H9 (cell line): ENCODE measurements around the gene KANK4. TPM values are rescaled to one million over a fixed set of nuclear protein-coding genes. Genes with fewer than 3 reads are reported as not detected.

Experiments
- DNase-seq: peaks from one replicate; pipeline ENCODE4 v3.0.0-alpha.2; 2017
- H2AFZ ChIP-seq: one replicate; pipeline ENCODE4 v1.6.1; 2013; ENCODE audit warnings: mild to moderate bottlenecking, low read length, control low read depth, moderate library complexity
- H2AK5ac ChIP-seq: 2 replicates; pipeline ENCODE4 v1.6.1; 2013; ENCODE audit warnings: low read length, control low read depth, mixed read lengths; ENCODE audit not compliant: insufficient read length
- H2BK120ac ChIP-seq: one replicate; pipeline ENCODE4 v1.6.1; 2013; ENCODE audit warnings: low read depth, mild to moderate bottlenecking, low read length, control low read depth, inconsistent platforms; ENCODE audit not compliant: poor library complexity, severe bottlenecking
- H2BK12ac ChIP-seq: 2 replicates; pipeline ENCODE4 v1.6.1; 2013; ENCODE audit warnings: low read length, control low read depth, mixed read lengths, low read depth; ENCODE audit not compliant: insufficient read length
- H2BK15ac ChIP-seq: 2 replicates; pipeline ENCODE4 v1.6.1; 2013; ENCODE audit warnings: low read depth, low read length, control low read depth
- H2BK20ac ChIP-seq: one replicate; pipeline ENCODE4 v1.6.1; 2013; ENCODE audit warnings: low read depth, mild to moderate bottlenecking, low read length, control low read depth, inconsistent platforms; ENCODE audit not compliant: poor library complexity, severe bottlenecking
- H2BK5ac ChIP-seq: 2 replicates; pipeline ENCODE4 v1.6.1; 2013; ENCODE audit warnings: low read length, control low read depth, mixed read lengths; ENCODE audit not compliant: insufficient read length
- H3K14ac ChIP-seq: 2 replicates; pipeline ENCODE4 v1.6.1; 2013; ENCODE audit warnings: low read length, control low read depth; ENCODE audit not compliant: insufficient read depth
- H3K18ac ChIP-seq: 2 replicates; pipeline ENCODE4 v1.6.1; 2013; ENCODE audit warnings: low read depth, mild to moderate bottlenecking, mixed read lengths, low read length, control low read depth; ENCODE audit not compliant: insufficient read length
- H3K23ac ChIP-seq: 2 replicates; pipeline ENCODE4 v1.6.1; 2013; ENCODE audit warnings: low read length, control low read depth, mixed read lengths, low read depth; ENCODE audit not compliant: insufficient read length
- H3K23me2 ChIP-seq: 2 replicates; pipeline ENCODE4 v1.6.1; 2013; ENCODE audit warnings: low read depth, mild to moderate bottlenecking, mixed read lengths, low read length, control low read depth; ENCODE audit not compliant: insufficient read length, poor library complexity, severe bottlenecking
- H3K27ac ChIP-seq: 2 replicates; pipeline ENCODE4 v1.5.1; 2013; ENCODE audit warnings: low read length, control low read depth, mixed read lengths, low read depth; ENCODE audit not compliant: insufficient read length
- H3K27me3 ChIP-seq: 2 replicates; pipeline ENCODE4 v1.6.1; 2013; ENCODE audit warnings: low read length, control low read depth, inconsistent platforms; ENCODE audit not compliant: insufficient read depth
- H3K4ac ChIP-seq: 2 replicates; pipeline ENCODE4 v1.6.1; 2013; ENCODE audit warnings: low read depth, mild to moderate bottlenecking, control low read depth, inconsistent platforms, low read length, moderate library complexity
- H3K4me1 ChIP-seq: 2 replicates; pipeline ENCODE4 v1.6.1; 2013; ENCODE audit warnings: low read length, control low read depth, inconsistent platforms; ENCODE audit not compliant: insufficient read depth
- H3K4me2 ChIP-seq: 2 replicates; pipeline ENCODE4 v1.6.1; 2013; ENCODE audit warnings: low read length, control low read depth, mixed read lengths; ENCODE audit not compliant: insufficient read length, insufficient read depth
- H3K56ac ChIP-seq: 2 replicates; pipeline ENCODE4 v1.6.1; 2013; ENCODE audit warnings: low read depth, mild to moderate bottlenecking, mixed read lengths, low read length, control low read depth; ENCODE audit not compliant: insufficient read length
- H3K79me1 ChIP-seq: 2 replicates; pipeline ENCODE4 v1.6.1; 2013; ENCODE audit warnings: low read depth, mild to moderate bottlenecking, moderate library complexity, low read length, control low read depth, inconsistent platforms; ENCODE audit not compliant: insufficient read depth, poor library complexity, severe bottlenecking
- H3K79me2 ChIP-seq: 2 replicates; pipeline ENCODE4 v1.6.1; 2013; ENCODE audit warnings: low read length, control low read depth, inconsistent platforms; ENCODE audit not compliant: insufficient read depth
- H3K9ac ChIP-seq: 2 replicates; pipeline ENCODE4 v1.6.1; 2013; ENCODE audit warnings: low read length, control low read depth, mixed read lengths; ENCODE audit not compliant: insufficient read length; ENCODE audit errors: extremely low read depth
- H3K9me3 ChIP-seq: one replicate; pipeline ENCODE4 v1.6.1; 2013; ENCODE audit warnings: low read depth, low read length, inconsistent platforms; ENCODE audit not compliant: control insufficient read depth
- H3T11ph ChIP-seq: one replicate; pipeline ENCODE4 v1.6.1; 2013; ENCODE audit warnings: mild to moderate bottlenecking, low read length, control low read depth, inconsistent platforms
- H4K20me1 ChIP-seq: one replicate; pipeline ENCODE4 v1.6.1; 2013; ENCODE audit not compliant: control insufficient read depth, insufficient read length, insufficient read depth
- H4K5ac ChIP-seq: 2 replicates; pipeline ENCODE4 v1.6.1; 2013; ENCODE audit warnings: low read depth, mild to moderate bottlenecking, mixed read lengths, low read length, control low read depth; ENCODE audit not compliant: insufficient read length
- H4K8ac ChIP-seq: replicated peaks from 2 replicates; pipeline ENCODE4 v1.6.1; 2013; ENCODE audit warnings: low read length, control low read depth, mixed read lengths, low read depth; ENCODE audit not compliant: insufficient read length
- H4K91ac ChIP-seq: 2 replicates; pipeline ENCODE4 v1.6.1; 2013; ENCODE audit warnings: low read depth, mild to moderate bottlenecking, moderate library complexity, mixed read lengths, low read length, control low read depth; ENCODE audit not compliant: insufficient read length
- H3K27ac Mint-ChIP-seq, 3 experiments: 2 replicates in 2 of 3; 3 replicates in 1 of 3; pipeline ENCODE4 v1.8.0; 2020 to 2021; ENCODE audit warnings: mixed read lengths in 3 of 3, mild to moderate bottlenecking in 1 of 3, moderate library complexity in 1 of 3
- H3K27me3 Mint-ChIP-seq: 2 replicates; pipeline ENCODE4 v1.8.0; 2021; ENCODE audit warnings: low read depth, mild to moderate bottlenecking, moderate library complexity, mixed read lengths
- H3K36me3 Mint-ChIP-seq, 3 experiments: 2 replicates in 2 of 3; 3 replicates in 1 of 3; pipeline ENCODE4 v1.8.0; 2020 to 2021; ENCODE audit warnings: low read depth in 3 of 3, mixed read lengths in 3 of 3; ENCODE audit not compliant: insufficient read depth in 1 of 3
- H3K4me1 Mint-ChIP-seq, 2 experiments: 2 replicates each; pipeline ENCODE4 v1.8.0; 2020; ENCODE audit warnings: mixed read lengths in 2 of 2
- H3K4me3 Mint-ChIP-seq, 2 experiments: 2 replicates in 1 of 2; 3 replicates in 1 of 2; pipeline ENCODE4 v1.8.0; 2020 to 2021; ENCODE audit warnings: mild to moderate bottlenecking in 2 of 2, mixed read lengths in 2 of 2, moderate library complexity in 1 of 2
- H3K9me3 Mint-ChIP-seq, 2 experiments: 2 replicates in 1 of 2; 3 replicates in 1 of 2; pipeline ENCODE4 v1.8.0; 2020; ENCODE audit warnings: mild to moderate bottlenecking in 2 of 2, mixed read lengths in 2 of 2, moderate library complexity in 1 of 2
- WGBS: extraction: QIAGEN DNeasy Blood & Tissue Kit; methylation state at CpG from one replicate; pipeline ENCODE4 v1.1.7; 2013; ENCODE audit warnings: missing lambda C conversion rate, low lambda C conversion rate, mixed read lengths; ENCODE audit not compliant: insufficient read length; ENCODE audit errors: extremely low coverage; 5-methylcytosine and 5-hydroxymethylcytosine counted together
- total RNA-seq: library from RNA; stranded (reverse); gene quantifications from 2 replicates; pipeline ENCODE4 v1.2.1, GENCODE V29; 2021
- TF ChIP-seq, protein P1 (sequence below): fragments of 200-600 bp; sonication (generic); conservative IDR thresholded peaks from 3 replicates; pipeline ENCODE4 v1.8.0; 2021; ENCODE audit warnings: antibody characterized with exemption, mild to moderate bottlenecking

The KANK4 gene
- total RNA-seq, 1 experiment from 2014 or later = 0.15 TPM

DNA sequence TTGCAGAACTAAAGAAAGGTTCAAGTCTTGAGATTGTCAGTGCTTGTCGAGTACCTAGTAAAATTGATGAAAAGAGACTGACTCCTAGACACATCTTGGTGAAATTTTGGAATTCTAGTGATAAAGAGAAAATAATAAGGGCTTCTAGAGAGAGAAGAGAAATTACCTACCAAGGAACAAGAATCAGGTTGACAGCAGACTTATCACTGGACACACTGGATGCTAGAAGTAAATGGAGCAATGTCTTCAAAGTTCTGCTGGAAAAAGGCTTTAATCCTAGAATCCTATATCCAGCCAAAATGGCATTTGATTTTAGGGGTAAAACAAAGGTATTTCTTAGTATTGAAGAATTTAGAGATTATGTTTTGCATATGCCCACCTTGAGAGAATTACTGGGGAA, 108.3 kb downstream of the KANK4 start:
- no peaks in the 10 kb centered on the region for H3K79me2 ChIP-seq
- no peak overlapping the region for H3K18ac ChIP-seq
- no peak overlapping the region for H3K4me2 ChIP-seq
- H3K4me1 ChIP-seq = no peaks in the 10 kb centered on the region
- H3K27ac ChIP-seq = no peak overlapping the region
- H3K27ac Mint-ChIP-seq = no peak overlapping the region
- no peak overlapping the region for H3K4ac ChIP-seq
- H3K23me2 ChIP-seq = no peaks in the 10 kb centered on the region
- H2BK5ac ChIP-seq = no peak overlapping the region
- H3K27me3 ChIP-seq = no peaks in the 10 kb centered on the region
- DNase-seq = no peak
- no peak overlapping the region for H2BK12ac ChIP-seq
- H3K9me3 ChIP-seq = no peaks in the 10 kb centered on the region
- WGBS = no CpG with 5 or more reads among the region's 1 CpG
- H3K79me1 ChIP-seq = no peaks in the 10 kb centered on the region
- no peak overlapping the region for H4K8ac ChIP-seq
- H3K9me3 Mint-ChIP-seq = peaks cover 10 to 47% of the 10 kb centered on the region in 2 experiments; a peak in 4 of 5 replicates
- no peak overlapping the region for H2BK20ac ChIP-seq
- peaks cover 68 to 81% (median 80%) of the 10 kb centered on the region in 3 experiments for H3K36me3 Mint-ChIP-seq
- no peak overlapping the region for H2AK5ac ChIP-seq
- TF ChIP-seq, protein P1, sequence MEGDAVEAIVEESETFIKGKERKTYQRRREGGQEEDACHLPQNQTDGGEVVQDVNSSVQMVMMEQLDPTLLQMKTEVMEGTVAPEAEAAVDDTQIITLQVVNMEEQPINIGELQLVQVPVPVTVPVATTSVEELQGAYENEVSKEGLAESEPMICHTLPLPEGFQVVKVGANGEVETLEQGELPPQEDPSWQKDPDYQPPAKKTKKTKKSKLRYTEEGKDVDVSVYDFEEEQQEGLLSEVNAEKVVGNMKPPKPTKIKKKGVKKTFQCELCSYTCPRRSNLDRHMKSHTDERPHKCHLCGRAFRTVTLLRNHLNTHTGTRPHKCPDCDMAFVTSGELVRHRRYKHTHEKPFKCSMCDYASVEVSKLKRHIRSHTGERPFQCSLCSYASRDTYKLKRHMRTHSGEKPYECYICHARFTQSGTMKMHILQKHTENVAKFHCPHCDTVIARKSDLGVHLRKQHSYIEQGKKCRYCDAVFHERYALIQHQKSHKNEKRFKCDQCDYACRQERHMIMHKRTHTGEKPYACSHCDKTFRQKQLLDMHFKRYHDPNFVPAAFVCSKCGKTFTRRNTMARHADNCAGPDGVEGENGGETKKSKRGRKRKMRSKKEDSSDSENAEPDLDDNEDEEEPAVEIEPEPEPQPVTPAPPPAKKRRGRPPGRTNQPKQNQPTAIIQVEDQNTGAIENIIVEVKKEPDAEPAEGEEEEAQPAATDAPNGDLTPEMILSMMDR = no peak
- H3K27me3 Mint-ChIP-seq = no peaks in the 10 kb centered on the region; the same call in 1 of the 2 replicates
- no peak overlapping the region for H2BK15ac ChIP-seq
- H3K4me3 Mint-ChIP-seq = no peak overlapping the region
- no peak overlapping the region for H3K56ac ChIP-seq
- no peak overlapping the region for H3K9ac ChIP-seq
- no peak overlapping the region for H2BK120ac ChIP-seq
- H3K4me1 Mint-ChIP-seq = peaks cover 0 to 11% of the 10 kb centered on the region in 2 experiments; a peak in 3 of 4 replicates
- H2AFZ ChIP-seq = no peak overlapping the region
- no peak overlapping the region for H3K23ac ChIP-seq
- no peak overlapping the region for H3T11ph ChIP-seq
- H4K5ac ChIP-seq = no peak overlapping the region
- H4K91ac ChIP-seq = no peak overlapping the region
- no peak overlapping the region for H3K14ac ChIP-seq
- H4K20me1 ChIP-seq = no peaks in the 10 kb centered on the region
